Keratinocyte (primary cell): Measurements from ENCODE around the gene CCL17.
A peak's percentile ranks its signal among the peaks of the same experiment; 100 is the strongest.

ENCODE experiments used
- CTCF ChIP-seq, 3 experiments: IDR thresholded peaks in 1 of 3; conservative IDR thresholded peaks in 1 of 3; optimal IDR thresholded peaks in 1 of 3; 2 replicates in 2 of 3; 3 replicates in 1 of 3; pipeline versions ENCODE3 to v1.5.1; 2011; ENCODE audit warnings: low read length in 3 of 3, mild to moderate bottlenecking in 3 of 3, moderate library complexity in 2 of 3, control low read depth in 1 of 3, inconsistent platforms in 1 of 3; ENCODE audit not compliant: insufficient read depth in 2 of 3; ENCODE audit errors: extremely low read depth in 1 of 3
- EZH2 ChIP-seq: IDR thresholded peaks from one replicate; pipeline ENCODE4 v1.6.1; 2012; ENCODE audit warnings: inconsistent platforms, mild to moderate bottlenecking, low read length, moderate library complexity

- peak; percentile 82 to 99 (median 91) for TF ChIP-seq CTCF (optimal IDR thresholded peaks at IDR 0.05 in 1 of 3, IDR thresholded peaks at IDR 0.05 in 1 of 3, conservative IDR thresholded peaks at IDR 0.05 in 1 of 3; ENCODE audit: extremely low read depth in 1 of 3, insufficient read depth in 2 of 3, low read length in 3 of 3)
- no peak for TF ChIP-seq EZH2
Observed at GRCh38 chr16:57462209-57462977, 57.8 kb downstream of the CCL17 start, which contains the start of gene POLR2C.
